GM19467 (cell line): ENCODE data around the gene LOC101059915.
"Not testable (repeated sequence)": the region's sequence is repeated elsewhere in the genome, so short reads cannot be mapped to it uniquely, and the experiment has no call there.

Experiments
- ATAC-seq: cut with Tn5 transposase; IDR thresholded peaks from one replicate; pipeline ENCODE4 v1.9.1; 2021; ENCODE audit warnings: mild to moderate bottlenecking, moderate library complexity; ENCODE audit not compliant: unreplicated experiment

LOC101059915 gene

DNA sequence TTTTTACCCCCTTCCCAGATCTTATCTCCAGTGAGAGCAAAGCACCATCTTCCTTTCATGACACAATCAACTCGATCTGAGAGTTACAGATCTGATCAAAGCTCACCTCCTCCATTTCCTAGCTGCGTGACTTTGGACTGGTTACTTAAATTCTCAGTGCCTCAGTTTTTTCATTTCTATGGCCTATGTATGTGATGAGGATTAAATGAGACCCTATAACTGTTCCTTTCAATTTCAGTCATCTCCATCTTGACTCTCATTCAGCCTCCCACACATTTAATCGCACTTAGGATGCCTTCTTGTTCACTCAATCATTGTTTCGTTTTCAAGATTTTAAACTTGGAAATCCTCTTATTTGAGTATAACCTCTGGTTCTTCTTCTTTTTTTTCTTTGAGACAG, 28.9 kb upstream of the LOC101059915 start:
- no peak for ATAC-seq

- ATAC-seq: no peak
Observed at GRCh38 chrX:71640002-71640401, 27.3 kb upstream of the LOC101059915 start.

DNA sequence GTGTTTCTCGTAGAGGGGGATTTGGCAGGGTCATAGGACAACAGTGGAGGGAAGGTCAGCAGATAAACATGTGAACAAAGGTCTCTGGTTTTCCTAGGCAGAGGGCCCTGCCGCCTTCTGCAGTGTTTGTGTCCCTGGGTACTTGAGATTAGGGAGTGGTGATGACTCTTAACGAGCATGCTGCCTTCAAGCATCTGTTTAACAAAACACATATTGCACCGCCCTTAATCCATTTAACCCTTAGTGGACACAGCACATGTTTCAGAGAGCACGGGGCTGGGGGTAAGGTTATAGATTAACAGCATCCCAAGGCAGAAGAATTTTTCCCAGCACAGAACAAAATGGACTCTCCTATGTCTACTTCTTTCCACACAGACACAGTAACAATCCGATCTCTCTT, 22.9 kb upstream of the LOC101059915 start:
- not testable (repeated sequence) for ATAC-seq

DNA sequence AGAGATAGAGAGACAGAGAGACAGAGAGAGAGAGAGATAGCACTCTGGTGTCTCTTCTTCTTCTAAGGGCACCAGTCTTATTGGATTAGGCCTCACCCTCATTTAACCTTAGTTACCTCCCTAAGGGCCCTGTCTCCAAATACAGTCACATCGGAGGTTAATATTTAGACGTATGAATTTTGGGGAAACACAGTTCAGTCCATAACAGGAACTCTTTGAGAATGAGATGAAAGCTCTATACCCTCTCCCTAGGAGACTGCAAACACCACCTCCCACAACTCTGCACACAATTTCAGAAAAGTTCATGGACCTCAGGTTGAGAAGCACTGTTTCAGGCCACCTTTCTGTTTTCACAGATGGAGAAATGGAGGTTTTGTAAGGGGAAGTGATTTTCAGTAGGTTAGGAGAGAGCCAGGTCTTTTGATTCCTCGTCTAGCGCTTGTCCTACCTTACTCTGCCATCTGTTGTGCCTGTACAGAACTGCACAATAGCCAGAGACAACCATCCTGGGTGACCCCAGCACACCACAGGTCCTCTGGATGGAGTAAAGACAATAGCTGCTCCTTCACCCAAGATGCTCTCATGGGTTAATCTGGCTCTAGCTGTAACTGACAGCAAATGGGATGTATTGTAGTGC, 16.9 kb upstream of the LOC101059915 start:
- ATAC-seq: peak; percentile 73

GRCh38 chrX:71652405-71652804, 14.9 kb upstream of the LOC101059915 start:
- ATAC-seq: no peak

DNA sequence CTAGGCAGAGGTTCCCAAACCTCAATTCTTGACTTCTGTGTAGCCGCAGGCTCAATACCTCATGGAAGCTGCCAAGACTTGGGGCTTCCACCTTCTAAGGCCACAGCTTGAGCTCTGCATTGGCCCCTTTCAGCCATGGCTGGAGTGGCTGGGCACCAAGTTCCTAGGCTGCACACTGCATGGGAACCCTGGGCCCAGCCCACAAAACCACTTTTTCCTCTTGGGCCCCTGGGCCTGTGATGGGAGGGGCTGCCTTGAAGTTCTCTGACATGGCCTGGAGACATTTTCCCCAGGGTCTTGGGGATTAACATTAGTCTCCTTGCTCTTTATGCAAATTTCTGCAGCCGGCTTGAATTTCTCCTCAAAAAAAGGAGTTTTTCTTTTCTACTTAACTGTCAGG, 14.0 kb upstream of the LOC101059915 start:
- no peak for ATAC-seq

- ATAC-seq: no peak
Observed at GRCh38 chrX:71657267-71657666, 10.1 kb upstream of the LOC101059915 start.

DNA sequence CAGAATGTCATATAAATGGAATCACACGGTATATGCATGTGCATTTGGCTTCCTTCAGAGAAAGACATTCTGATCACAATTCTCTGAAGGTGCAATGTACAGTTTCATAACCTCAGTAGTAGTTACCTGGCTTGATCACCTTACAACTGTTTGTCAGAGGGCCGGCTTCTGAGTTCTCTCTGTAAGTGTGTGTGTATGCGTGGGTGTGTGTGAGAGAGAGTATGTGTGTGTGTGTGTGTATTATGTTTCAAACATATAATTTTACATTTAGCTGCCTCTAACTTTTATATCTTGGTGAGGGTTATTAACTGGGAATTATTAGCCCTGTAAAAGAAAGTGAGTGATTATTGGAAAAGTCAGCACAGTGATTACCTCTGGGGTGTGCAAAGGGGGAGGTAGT, 8.0 kb upstream of the LOC101059915 start:
- ATAC-seq: no peak

- no peak for ATAC-seq
Observed at GRCh38 chrX:71659959-71660358, 7.4 kb upstream of the LOC101059915 start.

- no peak for ATAC-seq
Observed at GRCh38 chrX:71660562-71661416, 6.6 kb upstream of the LOC101059915 start.

DNA sequence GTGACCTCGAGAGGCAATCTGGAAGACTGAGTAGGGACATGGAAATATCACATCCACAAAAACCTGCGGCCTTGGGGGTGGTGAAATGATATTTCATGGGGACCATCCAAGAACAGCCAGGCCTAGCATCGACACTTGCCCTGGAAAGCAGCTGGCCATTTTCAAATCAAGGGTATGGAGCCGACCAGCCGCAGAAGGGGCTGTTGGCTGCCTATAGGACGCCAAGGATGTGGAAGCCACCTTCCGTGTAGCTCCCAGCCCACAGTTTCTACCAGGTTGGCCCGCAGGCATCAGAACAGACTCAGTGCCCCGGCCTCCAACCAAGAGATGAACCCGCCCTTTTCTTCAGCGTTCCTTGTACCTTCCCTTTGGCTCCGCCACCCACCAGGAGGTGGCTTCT, 5.4 kb upstream of the LOC101059915 start:
- no peak for ATAC-seq

GRCh38 chrX:71662654-71663053, 4.7 kb upstream of the LOC101059915 start:
- ATAC-seq: not testable (repeated sequence)

GRCh38 chrX:71663238-71663637, 4.1 kb upstream of the LOC101059915 start:
- ATAC-seq: not testable (repeated sequence)

GRCh38 chrX:71664202-71664601, 3.1 kb upstream of the LOC101059915 start:
- not testable (repeated sequence) for ATAC-seq

DNA sequence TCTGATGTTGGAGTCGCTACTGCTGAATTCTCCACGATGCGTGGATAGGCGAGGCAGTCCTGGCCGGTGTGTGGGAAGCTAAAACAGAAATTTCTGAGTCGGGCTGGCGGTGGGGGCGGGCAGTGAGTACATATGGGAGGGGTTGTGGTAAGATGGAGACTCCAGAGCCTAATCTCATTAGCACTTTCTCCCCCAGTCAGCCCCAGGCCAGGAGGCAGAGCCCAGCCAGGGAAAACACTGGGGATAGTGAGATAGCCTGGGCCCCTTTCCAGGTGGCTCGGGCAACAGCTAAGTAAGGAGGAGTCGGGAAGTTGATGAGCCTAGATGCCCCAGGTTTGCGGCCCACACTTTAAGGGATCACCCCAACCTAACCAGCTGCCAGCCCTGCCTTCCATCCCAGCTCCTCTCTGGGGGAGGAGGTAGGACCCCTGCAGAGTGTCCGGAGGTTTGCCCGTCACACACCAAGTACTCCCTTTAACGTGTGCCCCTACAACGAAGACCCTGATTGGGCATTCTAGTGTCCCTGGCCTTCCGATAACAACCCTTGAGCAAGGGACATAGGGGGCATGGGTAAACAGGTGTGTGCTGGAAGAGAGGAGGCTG, 2.4 kb upstream of the LOC101059915 start:
- ATAC-seq: no peak

DNA sequence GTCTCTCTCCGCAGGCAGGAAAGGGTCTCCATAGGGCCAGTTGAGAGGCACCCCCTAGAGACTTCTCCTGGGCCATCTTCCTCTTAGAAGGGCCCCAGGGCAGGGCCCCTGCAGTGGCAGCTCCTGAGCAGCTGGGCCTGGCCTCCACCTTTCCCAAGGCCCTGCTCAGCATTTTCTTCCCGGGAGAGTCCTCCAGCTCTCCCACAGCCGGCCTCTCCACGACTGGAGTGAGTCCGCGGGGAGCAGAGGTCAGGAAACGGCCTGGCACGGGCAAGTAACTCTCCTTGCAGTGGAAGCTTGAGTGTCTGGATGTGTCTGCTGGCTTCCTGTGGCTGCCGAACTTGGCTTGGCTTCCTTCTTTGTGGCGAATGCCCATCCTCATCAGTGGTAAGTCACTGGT, 1.6 kb upstream of the LOC101059915 start:
- ATAC-seq: no peak

GRCh38 chrX:71666240-71667223, 814 bp upstream of the LOC101059915 start:
- no peak for ATAC-seq

DNA sequence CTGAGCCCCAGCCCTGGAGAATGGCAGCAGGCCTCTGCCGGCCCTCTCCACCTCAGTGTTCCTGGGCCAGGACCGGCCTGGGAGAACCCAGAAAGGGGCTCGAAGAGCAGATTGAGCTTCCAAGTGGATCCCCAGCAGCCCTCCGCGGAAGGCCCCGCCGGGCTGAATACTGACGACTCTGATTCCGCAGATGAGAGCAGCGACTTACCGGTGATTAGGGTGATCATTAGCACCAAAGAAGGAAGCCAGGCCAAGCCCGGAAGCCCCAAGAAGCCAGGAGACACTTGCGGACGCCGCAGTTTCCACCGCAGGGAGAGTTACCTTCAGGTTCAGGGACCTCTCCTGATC, 876 bp downstream of the LOC101059915 start:
- ATAC-seq: no peak

DNA sequence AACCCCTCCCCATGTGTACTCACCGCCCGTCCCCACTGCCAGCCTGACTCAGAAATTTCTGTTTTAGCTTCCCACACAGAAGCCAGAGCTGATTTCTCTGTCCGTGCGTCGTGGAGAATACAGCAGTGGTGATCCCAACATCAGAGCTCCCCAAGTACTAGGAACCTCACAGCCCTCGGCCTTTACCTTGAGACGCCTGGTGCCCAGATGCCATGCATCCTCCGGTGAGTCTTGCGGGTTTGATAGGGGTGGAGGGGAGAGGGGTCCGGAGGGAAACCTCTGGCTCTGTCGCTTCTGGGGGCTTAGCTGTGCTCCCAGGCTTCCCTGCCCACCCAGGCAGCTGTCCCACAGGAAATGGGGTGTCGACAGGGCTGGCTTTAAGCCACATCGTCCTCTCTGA, 2.1 kb downstream of the LOC101059915 start:
- no peak for ATAC-seq

GRCh38 chrX:71669947-71670346, 2.6 kb downstream of the LOC101059915 start:
- not testable (repeated sequence) for ATAC-seq
